Mesendoderm (in vitro differentiated cells): ENCODE data around the gene SLC43A3.

Source experiments
- DNase-seq: peaks from one replicate; pipeline ENCODE4 v3.0.0; 2013
- H2AK5ac ChIP-seq: 2 replicates; pipeline ENCODE4 v1.6.1; 2013; ENCODE audit warnings: low read length, inconsistent platforms
- H2BK120ac ChIP-seq: 2 replicates; pipeline ENCODE4 v1.6.1; 2013; ENCODE audit warnings: low read depth, mild to moderate bottlenecking, low read length, moderate library complexity, mixed read lengths
- H2BK15ac ChIP-seq: replicated peaks from 2 replicates; pipeline ENCODE4 v1.6.1; 2013; ENCODE audit warnings: low read depth, mild to moderate bottlenecking, moderate library complexity
- H2BK5ac ChIP-seq: 2 replicates; pipeline ENCODE4 v1.6.1; 2013; ENCODE audit warnings: low read length, inconsistent platforms
- H3K18ac ChIP-seq: 2 replicates; pipeline ENCODE4 v1.6.1; 2013; ENCODE audit warnings: mild to moderate bottlenecking, low read length, mixed read lengths
- H3K23ac ChIP-seq: one replicate; pipeline ENCODE4 v1.6.1; 2013; ENCODE audit warnings: low read length
- H3K27ac ChIP-seq: 2 replicates; pipeline ENCODE4 v1.5.1; 2013; ENCODE audit warnings: low read depth, mild to moderate bottlenecking, inconsistent platforms, low read length, moderate library complexity
- H3K27me3 ChIP-seq: 2 replicates; pipeline ENCODE4 v1.6.1; 2013; ENCODE audit warnings: low read length, control low read depth, mild to moderate bottlenecking, inconsistent platforms; ENCODE audit not compliant: insufficient read depth, poor library complexity
- H3K36me3 ChIP-seq: 2 replicates; pipeline ENCODE4 v1.6.1; 2013; ENCODE audit warnings: low read length, inconsistent platforms; ENCODE audit not compliant: control insufficient read depth, insufficient read depth
- H3K4ac ChIP-seq: one replicate; pipeline ENCODE4 v1.6.1; 2013; ENCODE audit warnings: low read depth, mild to moderate bottlenecking, low read length, moderate library complexity
- H3K4me1 ChIP-seq: 2 replicates; pipeline ENCODE4 v1.6.1; 2013; ENCODE audit warnings: low read depth, low read length, inconsistent platforms; ENCODE audit not compliant: control insufficient read depth
- H3K4me2 ChIP-seq: 2 replicates; pipeline ENCODE4 v1.6.1; 2013; ENCODE audit warnings: low read length
- H3K4me3 ChIP-seq: 2 replicates; pipeline ENCODE4 v1.5.1; 2013; ENCODE audit warnings: mild to moderate bottlenecking, low read length
- H3K56ac ChIP-seq: one replicate; pipeline ENCODE4 v1.6.1; 2013; ENCODE audit warnings: low read length
- H3K79me1 ChIP-seq: 2 replicates; pipeline ENCODE4 v1.6.1; 2013; ENCODE audit warnings: low read length, inconsistent platforms
- H3K79me2 ChIP-seq: 2 replicates; pipeline ENCODE4 v1.6.1; 2013; ENCODE audit warnings: mild to moderate bottlenecking, low read length; ENCODE audit not compliant: control insufficient read depth, insufficient read depth
- H3K9ac ChIP-seq: 2 replicates; pipeline ENCODE4 v1.6.1; 2013; ENCODE audit warnings: low read length, inconsistent platforms
- H4K5ac ChIP-seq: one replicate; pipeline ENCODE4 v1.6.1; 2013; ENCODE audit warnings: low read length
- H4K8ac ChIP-seq: one replicate; pipeline ENCODE4 v1.6.1; 2013; ENCODE audit warnings: low read depth, mild to moderate bottlenecking, control low read depth, low read length, moderate library complexity
- WGBS: extraction: QIAGEN DNeasy Blood & Tissue Kit; methylation state at CpG from one replicate; pipeline ENCODE4 v1.1.7; 2013; ENCODE audit warnings: low lambda C conversion rate, missing lambda C conversion rate; ENCODE audit not compliant: insufficient coverage; ENCODE audit errors: extremely low coverage; 5-methylcytosine and 5-hydroxymethylcytosine counted together

The SLC43A3 gene

GRCh38 chr11:57458410-57459163 lies 31.7 kb upstream of the SLC43A3 start:
- no peak overlapping the region for H2BK5ac ChIP-seq
- no peak overlapping the region for H3K4ac ChIP-seq
- H4K5ac ChIP-seq, result no peak overlapping the region
- no peak overlapping the region for H3K23ac ChIP-seq
- H3K79me2 ChIP-seq, result no peaks in the 10 kb centered on the region
- H3K36me3 ChIP-seq, result no peaks in the 10 kb centered on the region
- no peak overlapping the region for H2BK120ac ChIP-seq
- no peaks in the 10 kb centered on the region for H3K79me1 ChIP-seq
- H3K9ac ChIP-seq, result peak overlapping the region; percentile 28
- H3K27ac ChIP-seq, result no peak overlapping the region
- peaks cover 11% of the 10 kb centered on the region for H3K4me1 ChIP-seq
- peak; percentile 57 for DNase-seq
- no peak overlapping the region for H3K18ac ChIP-seq
- H2AK5ac ChIP-seq, result no peak overlapping the region
- no CpG with 5 or more reads among the region's 44 CpGs for WGBS
- peaks cover 12% of the 10 kb centered on the region for H3K27me3 ChIP-seq
- peak overlapping the region; percentile 46 for H3K56ac ChIP-seq
- H3K4me2 ChIP-seq, result peak overlapping the region; percentile 88
- H3K4me3 ChIP-seq, result peak overlapping the region; percentile 33
- H2BK15ac ChIP-seq, result no peak overlapping the region
- no peak overlapping the region for H4K8ac ChIP-seq

GRCh38 chr11:57458060-57458409 lies 31.1 kb upstream of the SLC43A3 start:
- DNase-seq, result peak; percentile 82
- H3K27me3 ChIP-seq, result peaks cover 12% of the 10 kb centered on the region
- no peak overlapping the region for H2BK120ac ChIP-seq
- WGBS, result no CpG with 5 or more reads among the region's 16 CpGs
- H3K9ac ChIP-seq, result no peak overlapping the region
- peak overlapping the region; percentile 15 for H3K4me2 ChIP-seq
- H3K56ac ChIP-seq, result no peak overlapping the region
- no peak overlapping the region for H3K27ac ChIP-seq
- no peak overlapping the region for H2BK5ac ChIP-seq
- H3K23ac ChIP-seq, result no peak overlapping the region
- H4K5ac ChIP-seq, result no peak overlapping the region
- H3K4me3 ChIP-seq, result no peak overlapping the region
- H4K8ac ChIP-seq, result no peak overlapping the region
- peaks cover 7% of the 10 kb centered on the region for H3K4me1 ChIP-seq
- H2BK15ac ChIP-seq, result no peak overlapping the region
- H3K79me1 ChIP-seq, result no peaks in the 10 kb centered on the region
- H3K79me2 ChIP-seq, result no peaks in the 10 kb centered on the region
- no peaks in the 10 kb centered on the region for H3K36me3 ChIP-seq
- no peak overlapping the region for H3K4ac ChIP-seq
- no peak overlapping the region for H2AK5ac ChIP-seq
- no peak overlapping the region for H3K18ac ChIP-seq

- H3K4me3 ChIP-seq, result no peak overlapping the region
- no peak overlapping the region for H4K8ac ChIP-seq
- WGBS, result no CpG with 5 or more reads among the region's 7 CpGs
These were observed 30.7 kb upstream of the SLC43A3 start for GRCh38 chr11:57457643-57458023.

GRCh38 chr11:57456960-57457642 lies 30.2 kb upstream of the SLC43A3 start:
- Histone ChIP-seq H3K4me3 (no peak overlapping the region), H3K27me3 (peaks cover 12% of the 10 kb centered on the region), H2BK5ac (no peak overlapping the region), H2BK120ac (no peak overlapping the region), H3K36me3 (no peaks in the 10 kb centered on the region), H2AK5ac (peak overlapping the region; percentile 29), H3K9ac (peak overlapping the region; percentile 29), H4K8ac (no peak overlapping the region), H3K4me2 (peak overlapping the region; percentile 39), H3K56ac (peak overlapping the region; percentile 35), H3K79me1 (no peaks in the 10 kb centered on the region), H2BK15ac (no peak overlapping the region), H4K5ac (no peak overlapping the region), H3K4ac (no peak overlapping the region), H3K23ac (no peak overlapping the region), H3K4me1 (peaks cover 7% of the 10 kb centered on the region), H3K27ac (no peak overlapping the region), H3K79me2 (no peaks in the 10 kb centered on the region), H3K18ac (no peak overlapping the region)
- peak; percentile 92 for DNase-seq
- WGBS, result no CpG with 5 or more reads among the region's 19 CpGs

More at GRCh38 chr11:57457643-57458023, 30.7 kb upstream of the SLC43A3 start:
- Histone ChIP-seq H2AK5ac (no peak overlapping the region), H4K5ac (no peak overlapping the region), H3K56ac (no peak overlapping the region), H3K79me2 (no peaks in the 10 kb centered on the region), H2BK120ac (no peak overlapping the region), H3K4me2 (peak overlapping the region; percentile 0), H2BK5ac (no peak overlapping the region), H3K27me3 (peaks cover 12% of the 10 kb centered on the region), H3K4me1 (peaks cover 7% of the 10 kb centered on the region), H3K27ac (no peak overlapping the region), H2BK15ac (no peak overlapping the region), H3K18ac (no peak overlapping the region), H3K9ac (no peak overlapping the region), H3K36me3 (no peaks in the 10 kb centered on the region), H3K79me1 (no peaks in the 10 kb centered on the region), H3K4ac (no peak overlapping the region), H3K23ac (no peak overlapping the region)
- DNase-seq, result no peak

- Histone ChIP-seq H3K4ac (no peak overlapping the region), H3K27ac (no peak overlapping the region), H3K27me3 (no peaks in the 10 kb centered on the region), H3K4me2 (no peak overlapping the region), H3K36me3 (no peaks in the 10 kb centered on the region), H3K56ac (no peak overlapping the region), H3K18ac (no peak overlapping the region), H3K23ac (no peak overlapping the region), H4K5ac (no peak overlapping the region), H2BK5ac (no peak overlapping the region), H3K79me2 (no peaks in the 10 kb centered on the region), H4K8ac (no peak overlapping the region), H3K4me1 (peaks cover 2% of the 10 kb centered on the region), H2AK5ac (no peak overlapping the region), H3K4me3 (no peak overlapping the region), H3K79me1 (no peaks in the 10 kb centered on the region), H2BK120ac (no peak overlapping the region), H2BK15ac (no peak overlapping the region), H3K9ac (no peak overlapping the region)
- no CpG with 5 or more reads among the region's 2 CpGs for WGBS
- DNase-seq, result no peak
These were observed 26.7 kb upstream of the SLC43A3 start for GRCh38 chr11:57453543-57454177.
